T-helper 1 cell (primary cell): ENCODE data around the gene TTC23L.

Experiments
- DNase-seq, 5 donors: peaks; one replicate each; pipeline ENCODE4 v3.0.0-alpha.2; 2012 to 2020

TTC23L gene

DNA sequence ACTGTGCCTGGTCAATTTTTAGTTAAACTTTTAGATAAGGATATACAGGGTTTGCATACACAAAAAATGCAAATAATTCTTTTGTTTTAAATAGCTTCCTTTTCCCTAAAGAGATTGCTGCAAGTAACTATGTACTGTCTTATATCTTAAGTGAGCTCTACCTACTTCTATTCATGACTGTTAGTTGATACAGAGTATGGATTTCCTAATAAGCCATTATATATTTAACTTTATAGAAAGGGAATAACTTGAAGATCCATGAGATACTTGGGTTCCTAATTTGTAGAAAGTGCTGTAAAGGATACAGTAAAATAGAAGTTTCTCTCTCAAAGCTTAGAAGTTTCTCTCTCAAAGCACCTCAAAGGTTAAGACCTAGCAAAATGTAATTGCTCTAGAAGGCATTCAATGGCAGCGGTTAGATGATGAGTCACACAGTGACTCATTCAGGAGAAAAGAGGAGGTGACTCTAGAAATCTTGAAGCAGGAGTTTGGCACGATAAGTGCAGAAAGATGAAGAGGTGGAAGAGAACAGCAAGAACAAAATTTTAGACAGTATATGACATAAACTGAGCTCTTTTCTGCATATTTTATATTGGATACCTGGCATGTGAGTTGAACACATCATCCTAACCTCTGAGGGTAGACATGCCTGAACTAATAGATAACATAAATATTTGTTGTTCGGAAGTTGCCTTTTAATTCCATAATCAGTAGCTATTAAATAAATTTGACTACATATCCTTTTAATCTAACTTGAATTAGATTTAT lies 84.9 kb downstream of the TTC23L start:
- DNase-seq, result peak in 1 of 5 donors; percentile 79

DNA sequence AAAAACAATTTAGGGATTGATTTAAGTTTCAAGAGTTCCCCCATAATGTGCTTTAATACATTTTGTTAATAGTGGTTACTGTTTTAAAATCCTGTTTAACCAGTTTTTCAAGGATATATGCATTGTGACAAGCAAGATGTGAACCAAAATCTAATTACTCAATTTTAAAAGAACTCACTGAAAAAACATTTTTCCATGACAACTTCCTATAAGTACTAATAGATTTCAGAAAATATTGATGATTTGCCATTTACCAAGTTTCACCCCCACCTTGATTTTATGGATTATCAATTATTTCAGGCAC lies 85.5 kb downstream of the TTC23L start:
- DNase-seq, result no peak

DNA sequence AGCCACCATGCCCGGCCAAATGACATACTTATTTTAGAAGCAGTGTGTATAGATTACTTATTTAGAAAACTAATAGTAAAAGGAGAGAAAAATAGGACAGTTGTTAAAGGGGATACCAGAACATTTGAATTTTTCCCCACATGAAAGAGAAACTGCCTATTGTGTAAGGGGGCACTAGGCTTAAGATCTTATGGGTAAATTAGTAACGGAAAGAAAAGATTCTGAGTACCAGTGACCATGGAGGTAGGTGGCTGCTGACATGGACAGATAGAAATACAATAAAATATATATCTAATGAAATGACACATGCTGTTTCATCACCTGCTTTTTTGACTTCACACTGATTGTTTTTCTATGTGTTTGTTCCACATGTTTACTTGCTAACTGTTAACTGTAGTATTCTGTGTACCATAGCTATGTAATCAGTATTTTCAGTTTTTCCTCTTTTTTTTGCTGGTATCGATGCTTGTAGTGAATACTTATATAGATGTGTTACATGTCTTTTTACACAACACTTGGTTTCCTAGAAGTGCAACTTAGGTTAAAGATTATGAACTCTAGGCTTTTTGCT lies 87.4 kb downstream of the TTC23L start:
- DNase-seq, result no peak

DNA sequence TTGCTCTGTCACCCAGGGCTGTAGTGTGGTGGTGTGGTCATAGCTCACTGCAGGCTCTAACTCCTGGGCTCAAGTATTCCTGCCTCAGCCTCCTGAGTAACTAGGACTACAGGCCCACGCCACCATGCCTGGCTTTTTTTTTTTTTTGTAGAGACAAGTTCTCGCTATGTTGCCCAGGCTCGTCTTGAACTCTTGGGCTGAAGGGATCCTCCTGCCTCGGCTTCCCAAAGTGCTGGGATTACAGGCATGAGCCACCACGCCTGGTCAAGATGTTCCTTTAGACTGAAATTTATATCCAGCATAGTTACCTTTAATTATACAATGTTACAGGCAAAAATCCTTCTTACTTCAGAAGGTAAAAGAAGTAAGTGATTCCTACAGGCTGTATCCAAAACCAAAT lies 88.8 kb downstream of the TTC23L start:
- no peak for DNase-seq

DNA sequence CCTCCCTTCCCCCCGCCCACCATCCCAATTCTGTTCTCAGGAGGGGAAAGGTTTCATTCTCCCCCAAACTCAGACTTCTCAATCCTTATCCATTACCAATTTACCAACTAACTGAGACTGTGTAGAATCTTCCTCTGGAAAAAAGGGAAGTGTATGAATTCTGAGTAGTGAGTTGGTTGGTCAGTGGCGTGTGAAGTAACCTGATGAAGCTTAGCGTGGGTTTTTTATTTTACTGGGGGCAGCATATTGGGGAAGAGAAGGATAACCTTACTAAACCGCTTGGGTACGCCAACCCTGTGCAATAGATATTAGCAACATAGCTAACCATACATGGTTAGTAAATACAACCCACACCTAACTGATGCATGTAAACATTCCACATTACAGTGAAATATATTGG lies 89.3 kb downstream of the TTC23L start:
- no peak for DNase-seq

DNA sequence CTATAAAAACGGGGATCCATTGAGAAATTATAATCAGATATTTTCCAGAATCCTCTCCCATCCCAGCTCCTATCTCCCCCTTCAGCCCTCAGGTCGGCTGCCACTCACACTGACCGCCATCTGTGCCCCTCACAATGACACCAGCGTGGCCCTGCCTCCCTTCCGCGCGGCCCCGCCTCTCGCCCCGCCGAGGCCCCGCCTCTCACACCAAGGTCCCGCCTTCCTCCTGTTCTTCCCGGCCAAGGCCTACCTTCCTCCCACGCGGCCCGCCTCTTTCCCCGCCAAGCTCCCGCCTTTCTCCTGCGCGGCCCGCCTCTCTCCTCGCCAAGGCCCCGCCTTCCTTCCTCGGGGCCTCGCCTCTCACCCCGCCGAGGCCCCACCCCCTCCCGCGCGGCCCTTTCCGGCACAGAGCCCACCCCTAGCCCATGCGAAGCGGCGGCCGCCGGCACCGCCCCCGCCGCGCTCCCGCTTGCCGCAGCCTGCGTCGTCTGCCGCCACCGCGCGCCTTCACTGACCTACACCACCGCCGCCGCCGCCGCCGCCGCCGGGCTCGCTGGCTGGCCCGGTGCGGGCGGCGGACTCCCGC lies 90.3 kb downstream of the TTC23L start, which contains the start of gene DNAJC21:
Gene DNAJC21 (plus strand): TSS at position 426 of the 586 bp plus-strand sequence. CDS start 261 bp downstream, outside the sequence.
- peak; percentile 95 to 98 (median 96) for DNase-seq

DNA sequence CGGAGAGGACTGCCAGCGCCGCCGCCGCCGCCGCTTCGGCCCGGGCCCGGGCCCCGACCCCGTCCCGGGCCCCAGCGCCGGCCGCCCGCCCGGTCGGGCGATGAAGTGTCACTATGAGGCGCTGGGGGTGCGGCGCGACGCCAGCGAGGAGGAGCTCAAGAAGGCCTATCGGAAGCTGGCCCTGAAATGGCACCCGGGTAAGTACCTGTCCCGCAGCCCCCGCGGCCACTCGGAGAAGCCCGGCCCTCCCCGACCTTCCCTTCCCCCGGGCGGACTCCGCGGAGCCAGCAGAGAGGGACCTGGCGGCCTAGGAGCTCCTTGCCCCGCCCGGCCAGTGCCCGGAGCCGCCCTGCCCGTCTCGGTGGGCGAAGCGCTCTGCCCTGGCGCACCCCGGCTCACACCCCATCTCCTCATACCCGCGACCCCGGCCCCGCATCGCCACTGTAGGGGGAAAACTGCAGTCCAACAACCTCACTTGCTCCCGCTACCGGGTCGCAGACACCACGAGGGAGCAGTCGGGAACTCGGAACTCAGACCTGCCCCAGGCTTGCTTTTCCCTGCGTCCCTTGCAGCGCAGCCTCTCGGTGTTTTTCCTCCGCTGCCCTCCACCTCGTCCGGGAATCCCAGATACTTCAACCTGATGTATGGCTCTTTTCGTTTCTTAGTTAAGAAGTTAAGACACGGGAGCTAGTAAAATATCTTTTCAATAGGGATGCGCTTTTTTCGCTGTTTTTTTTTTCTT lies 90.9 kb downstream of the TTC23L start:
- peak; percentile 65 to 86 (median 78) for DNase-seq

DNA sequence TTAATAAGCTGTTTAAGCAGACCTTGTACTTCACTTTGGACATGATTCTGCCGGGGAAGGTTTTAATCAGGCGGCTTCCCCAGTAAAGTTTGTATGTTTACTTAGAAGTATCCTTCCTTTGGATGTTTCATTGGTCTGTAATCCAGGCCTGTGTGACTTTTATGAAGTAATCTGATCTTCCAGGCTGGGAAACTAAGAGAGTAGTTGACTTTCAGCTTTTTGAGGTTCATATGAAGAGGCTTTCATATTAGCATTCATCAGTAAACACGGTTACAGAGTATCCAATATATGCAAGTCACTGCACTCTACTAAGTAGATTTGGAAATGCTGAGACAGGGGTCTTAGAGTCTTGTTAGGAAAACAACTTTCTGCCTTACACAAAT lies 91.5 kb downstream of the TTC23L start:
- DNase-seq, result peak in 1 of 5 donors; percentile 7

DNA sequence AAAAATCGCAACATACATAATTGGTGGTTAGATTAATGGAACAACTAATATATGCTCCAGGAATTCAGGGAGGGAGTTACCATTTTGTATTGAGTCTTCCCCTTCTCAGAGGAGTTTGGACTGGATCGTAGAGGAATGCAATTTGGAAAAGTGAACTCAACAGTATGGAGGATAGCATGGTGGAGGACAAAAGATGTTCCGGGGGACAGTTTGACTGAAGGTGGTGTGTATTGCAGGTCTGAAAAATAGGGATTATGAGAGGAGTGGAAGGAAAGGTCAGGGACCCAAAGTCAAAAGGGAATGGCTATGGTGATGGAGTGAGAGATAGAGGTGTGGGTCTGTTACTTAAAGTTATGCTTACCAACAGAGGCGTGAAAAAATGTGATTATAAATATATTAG lies 91.9 kb downstream of the TTC23L start:
- no peak for DNase-seq

DNA sequence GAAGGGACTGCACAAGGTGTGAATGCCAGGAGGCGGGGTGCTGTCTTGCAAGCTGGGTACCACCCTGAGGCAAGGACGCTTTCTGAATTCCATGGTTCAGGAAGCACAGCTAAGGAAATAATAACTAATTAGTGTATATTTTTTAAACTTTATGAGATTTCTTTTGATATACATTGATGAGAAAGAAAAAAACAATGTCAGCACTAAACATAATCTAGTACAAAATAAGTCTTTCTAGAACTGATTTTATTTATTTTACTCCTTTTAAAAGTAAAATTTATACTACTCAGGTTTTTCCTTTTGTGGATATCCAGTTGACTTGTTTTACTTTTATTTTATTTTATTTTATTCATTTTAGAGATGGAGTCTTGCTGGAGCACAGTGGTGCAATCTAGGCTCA lies 94.0 kb downstream of the TTC23L start:
- DNase-seq, result no peak

DNA sequence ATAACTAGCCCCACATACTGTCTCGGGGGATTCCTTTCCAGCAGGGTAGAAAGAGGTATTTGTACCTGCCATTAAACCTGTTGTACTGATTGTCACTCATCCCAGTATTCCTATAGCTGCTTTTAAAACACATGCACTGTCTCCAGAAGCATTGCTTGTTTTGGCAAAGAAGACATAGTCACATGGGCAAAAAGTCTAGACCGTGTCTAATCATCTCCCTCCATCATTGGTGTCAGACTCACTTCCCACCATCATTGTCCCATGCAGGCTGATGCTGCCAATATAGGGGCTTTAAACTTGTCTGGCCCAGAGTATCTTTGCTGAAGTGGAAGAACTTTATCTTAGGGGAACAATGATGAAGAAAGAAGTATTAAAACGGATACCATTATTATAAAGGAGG lies 103.0 kb downstream of the TTC23L start:
- DNase-seq, result no peak

DNA sequence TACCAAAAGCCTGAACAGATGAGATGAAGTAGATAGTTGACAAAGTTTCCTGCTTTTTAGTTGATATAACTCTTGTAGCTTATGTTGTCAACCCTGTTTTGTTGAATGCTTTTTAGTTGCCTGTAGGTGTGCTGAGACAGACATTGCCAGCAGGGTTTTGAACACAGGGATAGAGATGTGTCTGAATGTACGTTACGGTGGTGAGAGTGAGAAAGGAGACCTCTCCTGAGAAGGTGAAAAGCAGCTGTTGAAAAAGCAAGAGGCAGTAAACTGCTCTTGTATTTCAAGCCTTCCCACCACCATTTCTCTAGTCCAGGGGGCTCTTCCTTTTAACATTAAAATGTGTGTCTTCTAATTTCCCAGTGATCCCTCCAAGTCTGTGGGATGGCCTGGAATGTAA lies 105.1 kb downstream of the TTC23L start:
- DNase-seq, result no peak

DNA sequence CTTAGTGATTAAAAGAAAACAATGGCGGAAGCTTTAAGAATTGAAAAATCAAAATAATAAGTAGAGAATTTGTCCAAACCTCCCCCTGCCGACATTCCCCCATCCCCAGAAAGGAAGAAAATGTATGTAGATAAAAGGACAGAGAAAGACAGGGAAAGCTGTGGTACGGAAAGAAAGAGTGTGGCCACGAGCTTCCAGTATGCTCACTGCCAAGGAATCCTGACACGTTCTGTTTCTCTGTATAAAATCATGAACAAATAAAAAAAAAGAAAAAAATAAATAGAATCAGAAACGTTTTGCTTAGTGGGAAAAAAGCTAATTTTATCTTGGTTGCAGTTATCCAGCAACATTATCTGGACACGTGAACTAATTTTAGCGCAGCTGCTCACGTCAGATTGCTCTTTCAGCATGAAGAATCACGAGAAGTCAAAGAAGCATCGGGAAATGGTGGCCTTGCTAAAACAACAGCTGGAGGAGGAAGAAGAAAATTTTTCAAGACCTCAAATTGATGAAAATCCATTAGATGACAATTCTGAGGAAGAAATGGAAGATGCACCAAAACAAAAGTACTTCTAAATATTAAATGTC lies 105.6 kb downstream of the TTC23L start:
- DNase-seq, result no peak
